Measurements from ENCODE around the gene KLF9.
A peak's percentile ranks its signal among the peaks of the same experiment; 100 is the strongest.

The KLF9 gene

DNA sequence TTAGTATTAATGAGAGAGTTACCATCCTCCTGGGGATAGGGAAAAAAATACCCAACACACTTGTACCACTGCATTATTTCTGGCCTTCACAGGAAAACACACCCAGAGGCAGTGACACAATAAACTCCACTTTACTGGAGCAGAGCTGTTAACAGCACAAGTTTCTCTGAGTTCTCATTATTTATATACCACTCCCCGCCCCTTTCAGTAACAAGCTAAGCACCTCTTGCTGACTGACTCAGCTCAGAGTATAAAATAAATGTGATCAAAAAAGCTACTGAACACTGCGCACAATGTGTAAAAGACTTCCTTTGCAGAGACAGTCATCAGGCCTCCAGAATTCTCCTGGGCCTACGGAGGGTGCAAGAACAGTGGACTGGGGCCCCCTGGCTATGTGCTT is 21.6 kb downstream of the KLF9 start:
- Histone ChIP-seq H3K27ac (ENCODE audit: low read depth, low read length) (no peak overlapping the region), H3K9me3 (ENCODE audit: control insufficient read depth in 1 of 2, low read length in 2 of 2) (no peaks in the 10 kb centered on the region), H3K4me1 (ENCODE audit: control insufficient read depth in 1 of 2, insufficient read depth in 2 of 2, low read length in 2 of 2) (peaks cover 21 to 23% of the 10 kb centered on the region in 2 donors), H3K4me3 (ENCODE audit: low read depth in 1 of 2, low read length in 2 of 2) (no peak overlapping the region), H3K9ac (ENCODE audit: low read depth in 1 of 2, low read length in 2 of 2) (peak overlapping the region in 1 of 2 donors; percentile 19), H3K36me3 (ENCODE audit: control insufficient read depth in 1 of 2, insufficient read depth in 2 of 2, low read length in 2 of 2) (no peaks in the 10 kb centered on the region), H3K27me3 (ENCODE audit: control insufficient read depth in 1 of 2, insufficient read depth in 2 of 2, low read length in 2 of 2) (no peaks in the 10 kb centered on the region)

DNA sequence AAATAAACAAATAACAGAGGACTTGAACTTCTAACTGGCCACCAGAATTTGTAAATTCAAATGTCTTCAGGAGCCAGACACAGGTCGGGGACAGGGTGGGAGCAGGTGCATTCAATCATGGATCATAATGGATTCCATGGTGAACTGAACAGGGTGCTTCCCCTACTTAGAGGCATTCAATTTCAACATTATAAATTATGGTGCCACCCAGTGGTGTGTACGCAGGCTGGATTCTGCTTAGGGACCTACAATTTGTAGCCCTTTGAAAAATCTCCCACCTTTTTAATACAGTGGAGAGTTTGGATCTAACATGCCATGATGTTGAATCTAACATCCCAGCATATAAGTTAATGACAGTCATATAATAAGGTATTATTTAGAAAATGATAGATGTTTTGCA is 22.3 kb downstream of the KLF9 start:
- Histone ChIP-seq H3K9me3 (ENCODE audit: control insufficient read depth in 1 of 2, low read length in 2 of 2) (no peaks in the 10 kb centered on the region), H3K27me3 (ENCODE audit: control insufficient read depth in 1 of 2, insufficient read depth in 2 of 2, low read length in 2 of 2) (no peaks in the 10 kb centered on the region), H3K27ac (ENCODE audit: low read depth, low read length) (no peak overlapping the region), H3K9ac (ENCODE audit: low read depth in 1 of 2, low read length in 2 of 2) (no peak overlapping the region), H3K36me3 (ENCODE audit: control insufficient read depth in 1 of 2, insufficient read depth in 2 of 2, low read length in 2 of 2) (peaks cover 0 to 4% of the 10 kb centered on the region in 2 donors), H3K4me1 (ENCODE audit: control insufficient read depth in 1 of 2, insufficient read depth in 2 of 2, low read length in 2 of 2) (peaks cover 16 to 17% of the 10 kb centered on the region in 2 donors), H3K4me3 (ENCODE audit: low read depth in 1 of 2, low read length in 2 of 2) (no peak overlapping the region)

DNA sequence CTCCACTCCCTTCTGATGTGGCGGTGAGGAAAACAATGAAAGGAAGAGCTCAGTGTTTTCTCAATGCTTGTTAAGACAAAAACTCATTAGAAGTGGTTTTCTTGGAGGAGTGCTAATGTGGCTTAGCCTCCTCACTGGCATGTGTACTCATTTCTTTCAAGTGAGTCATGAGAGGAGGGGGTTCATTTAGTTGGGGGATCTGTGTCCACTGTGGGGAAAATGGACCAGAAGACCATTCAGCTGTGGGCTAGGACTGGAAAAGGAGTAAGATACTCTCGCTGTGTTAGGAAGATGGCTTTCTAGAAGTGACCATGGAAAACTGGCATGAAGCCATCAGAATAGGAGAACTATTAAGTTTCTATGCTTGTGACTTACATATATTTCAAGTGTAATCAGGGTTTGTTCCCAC is 23.5 kb downstream of the KLF9 start:
- Histone ChIP-seq H3K9ac (ENCODE audit: low read depth in 1 of 2, low read length in 2 of 2) (peak overlapping the region in 1 of 2 donors; percentile 2), H3K4me1 (ENCODE audit: control insufficient read depth in 1 of 2, insufficient read depth in 2 of 2, low read length in 2 of 2) (peaks cover 16 to 17% of the 10 kb centered on the region in 2 donors), H3K9me3 (ENCODE audit: control insufficient read depth in 1 of 2, low read length in 2 of 2) (no peaks in the 10 kb centered on the region), H3K4me3 (ENCODE audit: low read depth in 1 of 2, low read length in 2 of 2) (no peak overlapping the region), H3K27me3 (ENCODE audit: control insufficient read depth in 1 of 2, insufficient read depth in 2 of 2, low read length in 2 of 2) (no peaks in the 10 kb centered on the region), H3K27ac (ENCODE audit: low read depth, low read length) (no peak overlapping the region), H3K36me3 (ENCODE audit: control insufficient read depth in 1 of 2, insufficient read depth in 2 of 2, low read length in 2 of 2) (peaks cover 0 to 15% of the 10 kb centered on the region in 2 donors)

- H3K27ac ChIP-seq (ENCODE audit: low read depth, low read length), result no peak overlapping the region
- no peaks in the 10 kb centered on the region for H3K27me3 ChIP-seq (ENCODE audit: control insufficient read depth in 1 of 2, insufficient read depth in 2 of 2, low read length in 2 of 2)
- H3K4me3 ChIP-seq (ENCODE audit: low read depth in 1 of 2, low read length in 2 of 2), result no peak overlapping the region
- H3K4me1 ChIP-seq (ENCODE audit: control insufficient read depth in 1 of 2, insufficient read depth in 2 of 2, low read length in 2 of 2), result peaks cover 15 to 16% of the 10 kb centered on the region in 2 donors
- H3K36me3 ChIP-seq (ENCODE audit: control insufficient read depth in 1 of 2, insufficient read depth in 2 of 2, low read length in 2 of 2), result peaks cover 0 to 17% of the 10 kb centered on the region in 2 donors
- H3K9me3 ChIP-seq (ENCODE audit: control insufficient read depth in 1 of 2, low read length in 2 of 2), result no peaks in the 10 kb centered on the region
- H3K9ac ChIP-seq (ENCODE audit: low read depth in 1 of 2, low read length in 2 of 2), result no peak overlapping the region
Observed at GRCh38 chr9:70389621-70390266, 24.7 kb downstream of the KLF9 start.

DNA sequence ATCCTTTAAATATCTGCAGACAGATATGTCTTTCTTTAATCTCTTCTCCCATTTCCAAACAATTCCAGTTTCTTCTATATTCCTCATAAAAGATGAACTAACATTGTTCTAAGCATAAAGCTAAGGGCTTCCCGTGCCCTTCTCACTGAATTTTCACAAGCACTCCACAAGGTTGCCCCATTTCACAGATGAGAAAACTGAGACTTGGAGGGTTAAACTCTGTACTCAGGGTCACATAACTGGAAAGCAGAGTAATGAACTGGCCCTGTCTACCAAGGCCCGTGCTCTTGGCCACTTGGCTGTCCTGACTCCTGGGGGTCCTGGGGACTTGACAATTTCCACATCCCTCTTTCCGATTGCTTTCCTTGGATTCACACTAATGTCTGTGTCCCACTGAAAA is 25.3 kb downstream of the KLF9 start:
- H3K9ac ChIP-seq (ENCODE audit: low read depth in 1 of 2, low read length in 2 of 2), result no peak overlapping the region
- H3K9me3 ChIP-seq (ENCODE audit: control insufficient read depth in 1 of 2, low read length in 2 of 2), result no peaks in the 10 kb centered on the region
- no peaks in the 10 kb centered on the region for H3K27me3 ChIP-seq (ENCODE audit: control insufficient read depth in 1 of 2, insufficient read depth in 2 of 2, low read length in 2 of 2)
- H3K4me3 ChIP-seq (ENCODE audit: low read depth in 1 of 2, low read length in 2 of 2), result no peak overlapping the region
- H3K27ac ChIP-seq (ENCODE audit: low read depth, low read length), result no peak overlapping the region
- H3K36me3 ChIP-seq (ENCODE audit: control insufficient read depth in 1 of 2, insufficient read depth in 2 of 2, low read length in 2 of 2), result peaks cover 0 to 20% of the 10 kb centered on the region in 2 donors
- H3K4me1 ChIP-seq (ENCODE audit: control insufficient read depth in 1 of 2, insufficient read depth in 2 of 2, low read length in 2 of 2), result peaks cover 11 to 16% of the 10 kb centered on the region in 2 donors

DNA sequence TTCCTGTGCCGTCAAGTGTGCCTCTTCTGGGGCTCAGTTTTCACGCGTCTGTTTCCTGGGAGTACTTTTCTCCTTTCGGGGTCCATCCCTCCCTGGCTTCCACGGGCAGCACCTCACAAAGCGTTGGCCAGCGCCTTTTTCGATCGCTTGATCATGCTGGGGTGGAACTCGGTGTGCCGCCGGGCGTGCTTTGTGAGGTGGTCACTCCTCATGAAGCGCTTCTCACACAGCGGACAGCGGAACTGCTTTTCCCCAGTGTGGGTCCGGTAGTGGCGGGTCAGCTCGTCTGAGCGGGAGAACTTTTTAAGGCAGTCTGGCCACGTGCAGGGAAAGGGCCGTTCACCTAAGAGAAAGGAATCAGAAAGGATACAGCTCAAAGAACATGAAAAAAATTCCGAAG is 26.8 kb downstream of the KLF9 start:
- Histone ChIP-seq H3K9ac (ENCODE audit: low read depth in 1 of 2, low read length in 2 of 2) (no peak overlapping the region), H3K9me3 (ENCODE audit: control insufficient read depth in 1 of 2, low read length in 2 of 2) (no peaks in the 10 kb centered on the region), H3K4me3 (ENCODE audit: low read depth in 1 of 2, low read length in 2 of 2) (no peak overlapping the region), H3K36me3 (ENCODE audit: control insufficient read depth in 1 of 2, insufficient read depth in 2 of 2, low read length in 2 of 2) (peaks cover 0 to 23% of the 10 kb centered on the region in 2 donors), H3K27ac (ENCODE audit: low read depth, low read length) (no peak overlapping the region), H3K4me1 (ENCODE audit: control insufficient read depth in 1 of 2, insufficient read depth in 2 of 2, low read length in 2 of 2) (peaks cover 3 to 8% of the 10 kb centered on the region in 2 donors), H3K27me3 (ENCODE audit: control insufficient read depth in 1 of 2, insufficient read depth in 2 of 2, low read length in 2 of 2) (no peaks in the 10 kb centered on the region)

- H3K36me3 ChIP-seq (ENCODE audit: control insufficient read depth in 1 of 2, insufficient read depth in 2 of 2, low read length in 2 of 2), result peaks cover 0 to 23% of the 10 kb centered on the region in 2 donors
- H3K9ac ChIP-seq (ENCODE audit: low read depth in 1 of 2, low read length in 2 of 2), result no peak overlapping the region
- H3K4me1 ChIP-seq (ENCODE audit: control insufficient read depth in 1 of 2, insufficient read depth in 2 of 2, low read length in 2 of 2), result peaks cover 0 to 5% of the 10 kb centered on the region in 2 donors
- H3K27ac ChIP-seq (ENCODE audit: low read depth, low read length), result no peak overlapping the region
- no peaks in the 10 kb centered on the region for H3K9me3 ChIP-seq (ENCODE audit: control insufficient read depth in 1 of 2, low read length in 2 of 2)
- H3K4me3 ChIP-seq (ENCODE audit: low read depth in 1 of 2, low read length in 2 of 2), result no peak overlapping the region
- no peaks in the 10 kb centered on the region for H3K27me3 ChIP-seq (ENCODE audit: control insufficient read depth in 1 of 2, insufficient read depth in 2 of 2, low read length in 2 of 2)
Observed at GRCh38 chr9:70385426-70385825, 29.0 kb downstream of the KLF9 start.

- Histone ChIP-seq H3K27me3 (ENCODE audit: control insufficient read depth in 1 of 2, insufficient read depth in 2 of 2, low read length in 2 of 2) (no peaks in the 10 kb centered on the region), H3K4me1 (ENCODE audit: control insufficient read depth in 1 of 2, insufficient read depth in 2 of 2, low read length in 2 of 2) (no peaks in the 10 kb centered on the region), H3K36me3 (ENCODE audit: control insufficient read depth in 1 of 2, insufficient read depth in 2 of 2, low read length in 2 of 2) (peaks cover 0 to 23% of the 10 kb centered on the region in 2 donors), H3K4me3 (ENCODE audit: low read depth in 1 of 2, low read length in 2 of 2) (no peak overlapping the region), H3K9ac (ENCODE audit: low read depth in 1 of 2, low read length in 2 of 2) (no peak overlapping the region), H3K9me3 (ENCODE audit: control insufficient read depth in 1 of 2, low read length in 2 of 2) (no peaks in the 10 kb centered on the region), H3K27ac (ENCODE audit: low read depth, low read length) (no peak overlapping the region)
Observed at GRCh38 chr9:70382709-70383605, 31.5 kb downstream of the KLF9 start.

DNA sequence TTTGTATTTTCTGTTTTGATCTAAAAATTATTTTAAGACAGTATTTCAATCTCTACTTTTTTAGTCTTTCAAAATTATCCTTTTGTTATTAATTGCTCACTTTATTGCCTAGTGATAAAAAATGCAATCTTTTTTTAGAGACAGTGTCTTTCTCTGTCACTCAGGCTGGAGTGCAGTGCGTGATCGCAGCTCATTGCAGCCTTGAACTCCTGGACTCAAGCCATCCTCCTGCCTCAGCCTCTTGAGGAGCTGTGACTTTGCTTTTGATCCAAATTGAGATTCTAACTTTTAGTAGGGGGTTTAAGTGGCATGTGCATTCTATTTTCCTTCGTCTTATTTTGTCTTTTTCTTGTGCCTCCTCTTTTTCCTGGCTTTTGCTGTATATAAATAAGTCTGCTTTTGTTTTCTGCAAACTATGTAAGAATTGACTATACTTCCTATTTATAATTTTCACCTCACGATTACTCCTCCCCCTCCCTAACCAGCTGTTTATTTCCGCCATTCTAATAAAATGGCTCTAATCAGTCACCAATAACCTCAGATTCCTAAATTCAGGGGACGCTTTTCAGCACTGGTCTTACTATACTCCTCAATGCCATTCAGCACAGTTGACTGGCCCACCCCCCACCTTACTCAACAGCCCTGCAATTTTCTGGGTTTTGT is 32.3 kb downstream of the KLF9 start:
- Histone ChIP-seq H3K9me3 (ENCODE audit: control insufficient read depth in 1 of 2, low read length in 2 of 2) (no peaks in the 10 kb centered on the region), H3K4me1 (ENCODE audit: control insufficient read depth in 1 of 2, insufficient read depth in 2 of 2, low read length in 2 of 2) (no peaks in the 10 kb centered on the region), H3K4me3 (ENCODE audit: low read depth in 1 of 2, low read length in 2 of 2) (no peak overlapping the region), H3K27ac (ENCODE audit: low read depth, low read length) (no peak overlapping the region), H3K27me3 (ENCODE audit: control insufficient read depth in 1 of 2, insufficient read depth in 2 of 2, low read length in 2 of 2) (no peaks in the 10 kb centered on the region), H3K36me3 (ENCODE audit: control insufficient read depth in 1 of 2, insufficient read depth in 2 of 2, low read length in 2 of 2) (peaks cover 0 to 19% of the 10 kb centered on the region in 2 donors), H3K9ac (ENCODE audit: low read depth in 1 of 2, low read length in 2 of 2) (no peak overlapping the region)
